IMR-90 (cell line): ENCODE measurements around the gene CLEC2D. TPM values are rescaled to one million over a fixed set of nuclear protein-coding genes. Genes with fewer than 3 reads are reported as not detected.

ENCODE experiments used
- ATAC-seq: fragments of 200-7000 bp; cut with Tn5 transposase; 2 replicates; pipeline ENCODE4 v1.9.1; 2020; ENCODE audit warnings: low read depth, mild to moderate bottlenecking, moderate library complexity
- BruUV-seq: library from RNA; stranded (reverse); fragments of 400-500 nt; replicated peaks from 2 replicates; lab custom pipeline; 2021; lab: Mats Ljungman, UMichigan
- CTCF ChIA-PET: fragments of 300-600 bp; formaldehyde crosslinking; extraction: SDS; loops from one replicate; lab custom pipeline; 2021; ENCODE audit warnings: antibody characterized with exemption; lab: Yijun Ruan, JAX
- POLR2A ChIA-PET: fragments of 300-600 bp; sonication (Branson Sonifier 250); formaldehyde crosslinking; loops from one replicate; lab custom pipeline; 2022; ENCODE audit warnings: antibody characterized with exemption; ENCODE audit not compliant: unreplicated experiment; lab: Charles Lee
- DNase-seq: peaks from one replicate; pipeline ENCODE4 v3.0.0; 2013
- H2AFZ ChIP-seq: replicated peaks from 2 replicates; pipeline ENCODE3; 2013; ENCODE audit warnings: low read length, mild to moderate bottlenecking; ENCODE audit not compliant: poor library complexity
- H2AK5ac ChIP-seq: 2 replicates; pipeline ENCODE4 v1.6.1; 2013; ENCODE audit warnings: low read depth, low read length, inconsistent platforms
- H2AK9ac ChIP-seq: replicated peaks from 2 replicates; pipeline ENCODE3; 2013; ENCODE audit warnings: mild to moderate bottlenecking, low read depth, low read length, moderate library complexity; ENCODE audit not compliant: poor library complexity
- H2BK120ac ChIP-seq: 2 replicates; pipeline ENCODE4 v1.6.1; 2013; ENCODE audit warnings: low read depth, low read length, inconsistent platforms
- H2BK15ac ChIP-seq: 3 replicates; pipeline ENCODE4 v1.6.1; 2013; ENCODE audit warnings: low read depth, low read length, inconsistent platforms
- H2BK20ac ChIP-seq: 2 replicates; pipeline ENCODE4 v1.6.1; 2013; ENCODE audit warnings: low read depth, mild to moderate bottlenecking, inconsistent platforms, low read length, moderate library complexity
- H2BK5ac ChIP-seq: 2 replicates; pipeline ENCODE4 v1.6.1; 2013; ENCODE audit warnings: mild to moderate bottlenecking, low read depth, low read length, inconsistent platforms; ENCODE audit not compliant: poor library complexity, severe bottlenecking
- H3K14ac ChIP-seq: replicated peaks from 2 replicates; pipeline ENCODE4 v1.6.1; 2013; ENCODE audit warnings: low read depth, low read length, inconsistent platforms
- H3K18ac ChIP-seq: 2 replicates; pipeline ENCODE4 v1.6.1; 2013; ENCODE audit warnings: low read depth, low read length, control low read depth
- H3K23ac ChIP-seq: 2 replicates; pipeline ENCODE4 v1.6.1; 2013; ENCODE audit warnings: low read depth, low read length, inconsistent platforms
- H3K27ac ChIP-seq: 2 replicates; pipeline ENCODE4 v1.5.1; 2013; ENCODE audit warnings: mild to moderate bottlenecking, control low read depth, low read length; ENCODE audit not compliant: insufficient read depth
- H3K27me3 ChIP-seq: 2 replicates; pipeline ENCODE4 v1.6.1; 2013; ENCODE audit warnings: low read length; ENCODE audit not compliant: control insufficient read depth, insufficient read depth
- H3K36me3 ChIP-seq: 2 replicates; pipeline ENCODE4 v1.6.1; 2013; ENCODE audit warnings: low read length, mixed read lengths; ENCODE audit not compliant: control insufficient read depth, insufficient read depth
- H3K4ac ChIP-seq: 2 replicates; pipeline ENCODE4 v1.6.1; 2013; ENCODE audit warnings: low read depth, low read length, inconsistent platforms
- H3K4me1 ChIP-seq: 2 replicates; pipeline ENCODE4 v1.6.1; 2013; ENCODE audit warnings: low read length, mixed read lengths; ENCODE audit not compliant: control insufficient read depth, insufficient read depth
- H3K4me2 ChIP-seq: 2 replicates; pipeline ENCODE4 v1.6.1; 2013; ENCODE audit warnings: low read depth, mild to moderate bottlenecking, control low read depth, low read length, moderate library complexity
- H3K4me3 ChIP-seq: 2 replicates; pipeline ENCODE4 v1.5.1; 2013; ENCODE audit warnings: low read depth, mild to moderate bottlenecking, control low read depth, low read length, moderate library complexity; ENCODE audit not compliant: insufficient read depth
- H3K56ac ChIP-seq: 2 replicates; pipeline ENCODE4 v1.6.1; 2013; ENCODE audit warnings: low read length, inconsistent platforms; ENCODE audit not compliant: insufficient read depth; ENCODE audit errors: extremely low read depth
- H3K79me1 ChIP-seq, 2 experiments: 2 replicates each; pipeline ENCODE4 v1.6.1; 2013; ENCODE audit warnings: low read length in 2 of 2, inconsistent platforms in 1 of 2, low read depth in 1 of 2
- H3K9ac ChIP-seq: 2 replicates; pipeline ENCODE4 v1.6.1; 2013; ENCODE audit warnings: low read depth, low read length, control low read depth
- H3K9me1 ChIP-seq: 2 replicates; pipeline ENCODE4 v1.6.1; 2013; ENCODE audit warnings: low read length, inconsistent platforms; ENCODE audit not compliant: insufficient read depth
- H3K9me3 ChIP-seq: 2 replicates; pipeline ENCODE4 v1.6.1; 2013; ENCODE audit warnings: low read length; ENCODE audit not compliant: control insufficient read depth, insufficient read depth
- H4K20me1 ChIP-seq: 2 replicates; pipeline ENCODE4 v1.6.1; 2013; ENCODE audit warnings: low read length, inconsistent platforms; ENCODE audit not compliant: insufficient read depth
- H4K5ac ChIP-seq: 2 replicates; pipeline ENCODE4 v1.6.1; 2013; ENCODE audit warnings: mild to moderate bottlenecking, low read depth, low read length, control low read depth
- H4K8ac ChIP-seq, 2 experiments: 2 replicates each; pipeline ENCODE4 v1.6.1; 2013; ENCODE audit warnings: low read depth in 2 of 2, low read length in 2 of 2, control low read depth in 1 of 2, inconsistent platforms in 1 of 2
- H4K91ac ChIP-seq: 2 replicates; pipeline ENCODE4 v1.6.1; 2013; ENCODE audit warnings: low read depth, low read length, inconsistent platforms; ENCODE audit not compliant: insufficient read depth
- CEBPB ChIP-seq: IDR thresholded peaks from 2 replicates; pipeline ENCODE4 v1.6.1; 2012; ENCODE audit warnings: low read depth, low read length, improper control_type of control experiment
- CHD1 ChIP-seq: IDR thresholded peaks from 2 replicates; pipeline ENCODE4 v1.6.1; 2012; ENCODE audit warnings: low read depth, low read length, improper control_type of control experiment
- CTCF ChIP-seq: conservative IDR thresholded peaks from 2 replicates; pipeline ENCODE4 v1.5.1; 2012; ENCODE audit warnings: mild to moderate bottlenecking, low read depth, low read length, improper control_type of control experiment
- ELK1 ChIP-seq: fragments of 150-350 bp; IDR thresholded peaks from 2 replicates; pipeline ENCODE4 v1.6.1; 2016; ENCODE audit warnings: low read depth, mild to moderate bottlenecking, low read length, moderate library complexity, borderline replicate concordance
- FOS ChIP-seq: fragments of 150-350 bp; IDR thresholded peaks from 2 replicates; pipeline ENCODE4 v1.6.1; 2016; ENCODE audit warnings: low read depth, low read length
- MAFK ChIP-seq: IDR thresholded peaks from 2 replicates; pipeline ENCODE4 v1.6.1; 2012; ENCODE audit warnings: low read depth, low read length, improper control_type of control experiment
- MAZ ChIP-seq: IDR thresholded peaks from 2 replicates; pipeline ENCODE4 v1.6.1; 2012; ENCODE audit warnings: low read depth, mild to moderate bottlenecking, low read length, improper control_type of control experiment, moderate library complexity, borderline replicate concordance
- MXI1 ChIP-seq: IDR thresholded peaks from 2 replicates; pipeline ENCODE4 v1.6.1; 2012; ENCODE audit warnings: low read depth, mild to moderate bottlenecking, low read length, moderate library complexity, borderline replicate concordance
- NFE2L2 ChIP-seq: fragments of 150-350 bp; IDR thresholded peaks from 2 replicates; pipeline ENCODE4 v1.6.1; 2016; ENCODE audit warnings: low read depth, mild to moderate bottlenecking, low read length
- POLR2A ChIP-seq: IDR thresholded peaks from 2 replicates; pipeline ENCODE4 v1.6.1; 2012; ENCODE audit warnings: mild to moderate bottlenecking, low read depth, low read length
- RAD21 ChIP-seq: IDR thresholded peaks from 2 replicates; pipeline ENCODE4 v1.6.1; 2012; ENCODE audit warnings: low read length, improper control_type of control experiment
- RCOR1 ChIP-seq: IDR thresholded peaks from 2 replicates; pipeline ENCODE4 v1.6.1; 2012; ENCODE audit warnings: mild to moderate bottlenecking, low read length, improper control_type of control experiment; ENCODE audit not compliant: insufficient replicate concordance
- RFX5 ChIP-seq: IDR thresholded peaks from 2 replicates; pipeline ENCODE4 v1.8.0; 2012; ENCODE audit warnings: low read depth, mild to moderate bottlenecking, low read length, moderate library complexity
- SMC3 ChIP-seq: fragments of 150-350 bp; IDR thresholded peaks from 2 replicates; pipeline ENCODE4 v1.6.1; 2016; ENCODE audit warnings: low read depth, mild to moderate bottlenecking, antibody characterized with exemption, low read length, moderate library complexity
- USF2 ChIP-seq: fragments of 150-350 bp; IDR thresholded peaks from 2 replicates; pipeline ENCODE4 v1.6.1; 2017; ENCODE audit warnings: mild to moderate bottlenecking, antibody characterized with exemption, low read length, low read depth
- WGBS, 2 experiments: methylation state at CpG; one replicate each; pipeline versions ENCODE4 v1.1.5 to v1.1.7; 2013; ENCODE audit warnings: missing lambda C conversion rate in 2 of 2; ENCODE audit not compliant: insufficient read length in 1 of 2; ENCODE audit errors: extremely low coverage in 2 of 2; 5-methylcytosine and 5-hydroxymethylcytosine counted together
- dilution Hi-C: fragments of 300-500 bp; cut with HindIII; formaldehyde crosslinking; loops from one replicate; pipeline ENCODE4 v1.14.3; 2018; ENCODE audit warnings: low sequenced_read_pairs; ENCODE audit not compliant: unreplicated experiment
- in situ Hi-C: fragments of 300-500 bp; cut with MboI; formaldehyde crosslinking; loops from 3 replicates; pipeline ENCODE4 v1.14.3; 2019; ENCODE audit warnings: low sequenced_read_pairs, inconsistent platforms, mixed read lengths
- intact Hi-C: fragments of 100-400 bp; cut with micrococcal nuclease; formaldehyde crosslinking; loops from 2 replicates; pipeline ENCODE4 v1.10.0; 2022
- polyA plus RNA-seq, 3 experiments: library from polyadenylated mRNA; depleted of rRNA; stranded (reverse); fragments of >200 nt; gene quantifications; 2 replicates each; pipeline ENCODE4 v1.2.3, GENCODE V29; 2012; ENCODE audit warnings: low replicate concordance in 1 of 3
- total RNA-seq: library from RNA; depleted of rRNA; stranded (reverse); fragments of >200 nt; gene quantifications from 2 replicates; pipeline ENCODE4 v1.2.3, GENCODE V29; 2012

CLEC2D gene
- total and polyA plus RNA-seq, 2 of the 4 experiments (the other 2 are of a cell fraction) = 0.72 to 1.2 TPM

GRCh38 chr12:9730011-9730410 lies 60.5 kb downstream of the CLEC2D start:
- Histone ChIP-seq H4K20me1 (no peaks in the 10 kb centered on the region), H3K27ac (no peak overlapping the region), H3K9me1 (no peaks in the 10 kb centered on the region), H4K5ac (no peak overlapping the region), H3K23ac (no peak overlapping the region), H2AFZ (no peak overlapping the region), H3K4me1 (no peaks in the 10 kb centered on the region), H3K14ac (no peak overlapping the region), H3K4me3 (no peak overlapping the region), H2AK9ac (no peak overlapping the region), H3K36me3 (no peaks in the 10 kb centered on the region), H3K27me3 (no peaks in the 10 kb centered on the region; the same call in none of the 2 replicates), H4K8ac (no peak overlapping the region), H2BK5ac (no peak overlapping the region), H3K79me1 (no peaks in the 10 kb centered on the region), H3K9me3 (no peaks in the 10 kb centered on the region), H3K4me2 (no peak overlapping the region), H2BK15ac (no peak overlapping the region), H4K91ac (no peak overlapping the region), H2BK20ac (no peak overlapping the region), H3K4ac (no peak overlapping the region), H2AK5ac (no peak overlapping the region), H3K18ac (no peak overlapping the region), H3K9ac (no peak overlapping the region), H2BK120ac (no peak overlapping the region), H3K56ac (no peak overlapping the region)
- no CpG with 5 or more reads among the region's 3 CpGs for WGBS, 2 experiments
- ATAC-seq = no peak
- DNase-seq = no peak
- POLR2A ChIA-PET = no interaction called here
- CTCF ChIA-PET = interaction anchor here (1.1 to 1.3 kb wide), 2 partner anchors 13 to 22 kb away, joined by 5 to 6 read pairs; no protein-coding TSS in a partner anchor
- intact Hi-C loops (no loop called here), in situ Hi-C loops (no loop called here), dilution Hi-C loops (no loop called here)
- no peak for TF ChIP-seq MAFK
- no peak for TF ChIP-seq MXI1
- no peak for TF ChIP-seq CHD1
- no peak for TF ChIP-seq RAD21
- TF ChIP-seq ELK1 = no peak
- TF ChIP-seq POLR2A = no peak
- TF ChIP-seq CTCF = no peak
- no peak for TF ChIP-seq SMC3
- TF ChIP-seq MAZ = no peak
- TF ChIP-seq NFE2L2 = no peak
- no peak for TF ChIP-seq FOS
- TF ChIP-seq RCOR1 = no peak
- TF ChIP-seq USF2 = no peak
- no peak for TF ChIP-seq CEBPB
- no peak for TF ChIP-seq RFX5
- BruUV-seq = no TSS peak
